Liver (tissue), 3 donors: ENCODE results near the gene RALGPS1.

Experiments
- ATF3 ChIP-seq: IDR thresholded peaks from 2 replicates; pipeline ENCODE4 v1.6.1; 2016; ENCODE audit warnings: antibody characterized with exemption
- FOXA1 ChIP-seq: IDR thresholded peaks from 2 replicates; pipeline ENCODE4 v1.6.1; 2016; ENCODE audit warnings: antibody characterized with exemption
- HNF4A ChIP-seq, 2 donors: conservative IDR thresholded peaks; 2 replicates each; pipeline ENCODE4 v1.6.1; 2016; ENCODE audit warnings: antibody characterized with exemption in 2 of 2, mild to moderate bottlenecking in 2 of 2
- HNF4G ChIP-seq: IDR thresholded peaks from 2 replicates; pipeline ENCODE4 v1.6.1; 2016; ENCODE audit warnings: antibody characterized with exemption
- JUND ChIP-seq, 2 donors: IDR thresholded peaks; 2 replicates each; pipeline ENCODE4 v1.6.1; 2016; ENCODE audit warnings: antibody characterized with exemption in 2 of 2
- MAX ChIP-seq: IDR thresholded peaks from 2 replicates; pipeline ENCODE4 v1.6.1; 2016; ENCODE audit warnings: antibody characterized with exemption
- RAD21 ChIP-seq, 2 donors: IDR thresholded peaks; 2 replicates each; pipeline ENCODE4 v1.6.1; 2016; ENCODE audit warnings: antibody characterized with exemption in 2 of 2, mild to moderate bottlenecking in 2 of 2
- SP1 ChIP-seq: IDR thresholded peaks from 2 replicates; pipeline ENCODE4 v1.6.1; 2018; ENCODE audit warnings: antibody characterized with exemption, mild to moderate bottlenecking
- TAF1 ChIP-seq: conservative IDR thresholded peaks from 2 replicates; pipeline ENCODE4 v1.6.1; 2016; ENCODE audit warnings: antibody characterized with exemption, mild to moderate bottlenecking
- TF ChIP-seq, protein P1 (sequence below): fragments of 150-350 bp; IDR thresholded peaks from 2 replicates; pipeline ENCODE4 v1.5.1; 2017; ENCODE audit warnings: improper control_type of control experiment, low read depth, low read length; ENCODE audit not compliant: missing input control
- TF ChIP-seq, protein P2 (sequence below): IDR thresholded peaks from 2 replicates; pipeline ENCODE4 v1.6.1; 2016; ENCODE audit warnings: antibody characterized with exemption, mild to moderate bottlenecking
- donor health status: healthy.
- donor health status: healthy.

GRCh38 chr9:126876531-126876930, 38.1 kb upstream of the RALGPS1 start:
- TF ChIP-seq HNF4A (conservative IDR thresholded peaks at IDR 0.05) (no peak), ATF3 (no peak), TAF1 (no peak), SP1 (no peak), RAD21 (IDR thresholded peaks at IDR 0.05) (no peak), HNF4G (no peak), MAX (no peak), FOXA1 (no peak), JUND (IDR thresholded peaks at IDR 0.05) (no peak)
- TF ChIP-seq, protein P1, sequence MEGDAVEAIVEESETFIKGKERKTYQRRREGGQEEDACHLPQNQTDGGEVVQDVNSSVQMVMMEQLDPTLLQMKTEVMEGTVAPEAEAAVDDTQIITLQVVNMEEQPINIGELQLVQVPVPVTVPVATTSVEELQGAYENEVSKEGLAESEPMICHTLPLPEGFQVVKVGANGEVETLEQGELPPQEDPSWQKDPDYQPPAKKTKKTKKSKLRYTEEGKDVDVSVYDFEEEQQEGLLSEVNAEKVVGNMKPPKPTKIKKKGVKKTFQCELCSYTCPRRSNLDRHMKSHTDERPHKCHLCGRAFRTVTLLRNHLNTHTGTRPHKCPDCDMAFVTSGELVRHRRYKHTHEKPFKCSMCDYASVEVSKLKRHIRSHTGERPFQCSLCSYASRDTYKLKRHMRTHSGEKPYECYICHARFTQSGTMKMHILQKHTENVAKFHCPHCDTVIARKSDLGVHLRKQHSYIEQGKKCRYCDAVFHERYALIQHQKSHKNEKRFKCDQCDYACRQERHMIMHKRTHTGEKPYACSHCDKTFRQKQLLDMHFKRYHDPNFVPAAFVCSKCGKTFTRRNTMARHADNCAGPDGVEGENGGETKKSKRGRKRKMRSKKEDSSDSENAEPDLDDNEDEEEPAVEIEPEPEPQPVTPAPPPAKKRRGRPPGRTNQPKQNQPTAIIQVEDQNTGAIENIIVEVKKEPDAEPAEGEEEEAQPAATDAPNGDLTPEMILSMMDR = no peak
- TF ChIP-seq, protein P2, sequence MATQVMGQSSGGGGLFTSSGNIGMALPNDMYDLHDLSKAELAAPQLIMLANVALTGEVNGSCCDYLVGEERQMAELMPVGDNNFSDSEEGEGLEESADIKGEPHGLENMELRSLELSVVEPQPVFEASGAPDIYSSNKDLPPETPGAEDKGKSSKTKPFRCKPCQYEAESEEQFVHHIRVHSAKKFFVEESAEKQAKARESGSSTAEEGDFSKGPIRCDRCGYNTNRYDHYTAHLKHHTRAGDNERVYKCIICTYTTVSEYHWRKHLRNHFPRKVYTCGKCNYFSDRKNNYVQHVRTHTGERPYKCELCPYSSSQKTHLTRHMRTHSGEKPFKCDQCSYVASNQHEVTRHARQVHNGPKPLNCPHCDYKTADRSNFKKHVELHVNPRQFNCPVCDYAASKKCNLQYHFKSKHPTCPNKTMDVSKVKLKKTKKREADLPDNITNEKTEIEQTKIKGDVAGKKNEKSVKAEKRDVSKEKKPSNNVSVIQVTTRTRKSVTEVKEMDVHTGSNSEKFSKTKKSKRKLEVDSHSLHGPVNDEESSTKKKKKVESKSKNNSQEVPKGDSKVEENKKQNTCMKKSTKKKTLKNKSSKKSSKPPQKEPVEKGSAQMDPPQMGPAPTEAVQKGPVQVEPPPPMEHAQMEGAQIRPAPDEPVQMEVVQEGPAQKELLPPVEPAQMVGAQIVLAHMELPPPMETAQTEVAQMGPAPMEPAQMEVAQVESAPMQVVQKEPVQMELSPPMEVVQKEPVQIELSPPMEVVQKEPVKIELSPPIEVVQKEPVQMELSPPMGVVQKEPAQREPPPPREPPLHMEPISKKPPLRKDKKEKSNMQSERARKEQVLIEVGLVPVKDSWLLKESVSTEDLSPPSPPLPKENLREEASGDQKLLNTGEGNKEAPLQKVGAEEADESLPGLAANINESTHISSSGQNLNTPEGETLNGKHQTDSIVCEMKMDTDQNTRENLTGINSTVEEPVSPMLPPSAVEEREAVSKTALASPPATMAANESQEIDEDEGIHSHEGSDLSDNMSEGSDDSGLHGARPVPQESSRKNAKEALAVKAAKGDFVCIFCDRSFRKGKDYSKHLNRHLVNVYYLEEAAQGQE = no peak
